GM12892 (cell line): ENCODE measurements around the gene PRL.

ENCODE experiments used
- DNase-seq: peaks from one replicate; pipeline ENCODE4 v3.0.0; 2011; ENCODE audit not compliant: insufficient read length
- FAIRE-seq: peaks from 2 replicates; lab custom pipeline; 2011; peaks lifted over from hg19 to GRCh38; lab: Jason Lieb, UNC
- POLR2A ChIP-seq: IDR thresholded peaks from 2 replicates; pipeline ENCODE4 v1.6.1; 2011; ENCODE audit warnings: low read depth, low read length, control low read depth
- POLR2AphosphoS5 ChIP-seq: IDR thresholded peaks from 2 replicates; pipeline ENCODE4 v1.6.1; 2011; ENCODE audit warnings: low read depth, low read length, control low read depth
- TAF1 ChIP-seq: IDR thresholded peaks from 2 replicates; pipeline ENCODE4 v1.6.1; 2011; ENCODE audit warnings: low read depth, mild to moderate bottlenecking, control low read depth, low read length, borderline replicate concordance

Gene PRL

GRCh38 chr6:22247916-22248482 lies 48.8 kb downstream of the PRL start:
- no peak for TF ChIP-seq POLR2AphosphoS5
- no peak for TF ChIP-seq POLR2A
- no peak for TF ChIP-seq TAF1
- FAIRE-seq (no peak), DNase-seq (no peak)

DNA sequence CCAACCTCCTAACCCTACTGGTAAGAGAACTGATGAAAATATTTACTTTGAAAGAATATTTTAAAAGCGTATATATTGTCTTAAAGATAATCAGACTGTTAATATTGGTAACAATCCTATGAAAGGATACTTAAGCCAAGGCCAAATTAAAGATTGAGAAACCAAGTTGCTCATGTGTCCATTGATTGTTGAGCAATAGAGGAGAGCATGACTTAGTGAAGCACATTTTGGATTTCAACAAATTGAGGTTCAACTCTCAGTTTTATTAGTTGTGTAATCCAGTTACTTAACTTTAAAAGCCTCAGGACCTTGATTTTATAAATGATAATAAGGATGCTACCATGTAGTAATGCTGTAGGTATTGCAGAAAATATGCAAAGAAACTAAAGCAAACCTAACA lies 56.8 kb downstream of the PRL start:
- DNase-seq: no peak
- FAIRE-seq: no peak
- TF ChIP-seq POLR2A: no peak
- TF ChIP-seq POLR2AphosphoS5: no peak
- TF ChIP-seq TAF1: no peak

DNA sequence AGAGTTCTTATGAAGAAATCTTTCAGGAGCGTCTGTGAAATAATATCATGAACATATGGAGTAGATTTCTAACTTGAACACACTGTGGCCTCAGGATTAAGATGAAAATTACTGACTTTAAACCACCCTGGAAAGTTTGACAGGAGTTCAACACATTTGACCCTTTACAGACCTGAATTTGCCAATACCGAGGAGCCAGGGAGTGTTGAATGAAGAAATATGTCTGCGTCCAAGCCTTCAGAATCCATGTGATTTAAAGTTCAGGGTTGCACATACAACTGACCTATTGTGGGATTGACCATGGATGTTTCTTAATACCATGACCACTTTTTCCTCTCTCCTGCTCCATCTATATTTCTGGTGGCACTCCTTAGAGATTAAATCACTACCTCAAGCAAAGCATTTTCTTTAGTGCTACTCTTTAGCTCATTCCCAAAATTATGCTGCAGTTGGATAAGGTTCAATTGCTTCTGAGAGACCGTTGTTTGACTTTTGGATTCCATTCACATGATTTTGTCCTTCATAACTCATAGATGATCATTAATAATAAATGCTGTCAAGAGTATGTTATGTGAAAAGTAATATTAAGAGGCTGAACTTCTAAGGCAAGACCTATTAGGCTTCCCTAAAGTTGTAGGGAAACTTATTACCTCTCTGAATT lies 57.4 kb downstream of the PRL start:
- FAIRE-seq (peak; percentile 62), DNase-seq (no peak)
- TF ChIP-seq POLR2A (no peak), TAF1 (no peak), POLR2AphosphoS5 (no peak)

DNA sequence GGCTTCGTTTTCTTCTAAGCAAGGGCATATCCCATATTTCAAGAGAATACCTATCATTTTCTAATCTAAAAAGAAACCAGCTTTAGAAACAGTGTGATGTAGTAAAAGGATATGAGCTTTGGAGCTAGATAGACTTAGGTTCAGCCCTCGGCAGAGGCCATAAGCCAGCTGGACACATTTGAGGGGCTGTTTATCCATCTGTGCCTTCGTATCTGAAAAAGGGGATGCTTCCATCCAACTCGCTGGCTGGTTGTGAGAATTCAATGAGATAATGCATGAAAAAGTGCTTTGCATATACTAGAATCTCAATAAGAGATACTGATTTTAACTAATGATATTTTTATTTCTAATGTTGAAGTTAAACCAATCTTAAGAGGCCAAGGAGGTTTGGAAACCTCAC lies 58.0 kb downstream of the PRL start:
- FAIRE-seq (no peak), DNase-seq (no peak)
- no peak for TF ChIP-seq TAF1
- TF ChIP-seq POLR2AphosphoS5: no peak
- no peak for TF ChIP-seq POLR2A

DNA sequence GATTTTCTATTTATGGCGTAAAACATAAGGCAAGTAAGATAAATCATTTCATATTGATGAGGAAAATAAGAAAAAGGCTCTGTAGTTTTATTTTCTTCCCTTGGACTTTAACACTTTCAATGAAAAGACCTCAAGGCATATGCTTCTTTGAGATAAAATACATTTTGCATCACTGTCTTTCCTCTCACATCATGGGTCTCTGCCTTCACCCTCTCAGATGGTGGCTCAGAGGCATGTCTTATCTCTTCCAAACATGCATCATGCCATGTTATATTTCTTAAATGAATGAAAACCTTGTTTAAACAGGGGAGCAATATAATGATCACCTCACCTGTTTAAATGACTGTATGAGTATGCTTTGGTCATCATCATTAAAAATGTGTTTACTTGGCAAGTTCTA lies 59.3 kb downstream of the PRL start:
- no peak for TF ChIP-seq POLR2AphosphoS5
- no peak for TF ChIP-seq TAF1
- TF ChIP-seq POLR2A: no peak
- no peak for FAIRE-seq
- DNase-seq: no peak
